Motor neuron (in vitro differentiated cells): ENCODE results near the gene BPIFA3. TPM values are rescaled to one million over a fixed set of nuclear protein-coding genes. Genes with fewer than 3 reads are reported as not detected.
"Not testable (repeated sequence)": the region's sequence is repeated elsewhere in the genome, so short reads cannot be mapped to it uniquely, and the experiment has no call there.

Experiments used
- ATAC-seq, 8 experiments: fragments of 200-7000 bp; cut with Tn5 transposase; replicated peaks in 6 of 8; 2 replicates each; pipeline ENCODE4 v1.8.0; 2021; ENCODE audit warnings: mild to moderate bottlenecking in 8 of 8, moderate library complexity in 8 of 8
- H3K27ac ChIP-seq, 2 donors: fragments of 250-450 bp; sonication (Bioruptor Pico); 2 replicates each; pipeline ENCODE4 v1.9.0; 2021; ENCODE audit warnings: antibody characterized with exemption in 2 of 2, mild to moderate bottlenecking in 2 of 2, moderate library complexity in 1 of 2
- H3K4me1 ChIP-seq, 2 donors: fragments of 250-450 bp; sonication (Bioruptor Pico); replicated peaks in 1 of 2; 2 replicates each; pipeline ENCODE4 v1.6.1; 2021; ENCODE audit warnings: antibody characterized with exemption in 2 of 2, mild to moderate bottlenecking in 2 of 2, moderate library complexity in 1 of 2
- H3K4me3 ChIP-seq, 5 donors: fragments of 250-450 bp; sonication (Bioruptor Pico); 2 replicates each; pipeline ENCODE4 v1.9.0; 2021; ENCODE audit warnings: antibody characterized with exemption in 5 of 5, mild to moderate bottlenecking in 5 of 5, moderate library complexity in 4 of 5
- WGBS, 10 experiments: fragments of 450-650 bp; shearing (Covaris generic); methylation state at CpG; one replicate each; pipeline ENCODE4 v1.0.0; 2022; 5-methylcytosine and 5-hydroxymethylcytosine counted together
- in situ Hi-C, 9 experiments: fragments of 400-800 bp; cut with MboI; loops; one replicate each; pipeline ENCODE4 v1.15.0; 2021; ENCODE audit warnings: low sequenced_read_pairs in 9 of 9, low pct_unique_long_range_greater_than_20kb in 2 of 9; ENCODE audit not compliant: unreplicated experiment in 9 of 9
- total RNA-seq, 8 experiments: library from RNA; unstranded; fragments of 300-600 nt; gene quantifications; 2 replicates each; pipeline versions ENCODE4 v1.2.3 to v1.2.4, GENCODE V29; 2022

Gene BPIFA3
- total RNA-seq = under 1 TPM in 5 of 8 experiments, not detected in 3; 0.09 to 0.66 (median 0.21) TPM

- Histone ChIP-seq H3K27ac (no peak within 1 kb of the TSS), H3K4me1 (no peaks in the 10 kb centered on the region), H3K4me3 (no peak within 1 kb of the TSS)
- ATAC-seq = no peak
- in situ Hi-C loops = no loop called here
- 0 to 83% (median 53%) methylated on average over 1 to 2 of the region's 2 CpGs; no CpG with 5 or more reads in 4 of the 10 experiments for WGBS, 10 experiments
Measured at GRCh38 chr20:33217052-33217451, at the start of gene BPIFA3. Gene BPIFA3, plus strand, starts transcription at chr20:33217352. Its CDS starts 185 bp downstream, at chr20:33217537.

GRCh38 chr20:33167859-33168258, 49.3 kb upstream of the BPIFA3 start, which contains the start of gene BPIFA2:
Gene BPIFA2, plus strand, starts transcription at chr20:33168159. Its CDS starts 987 bp downstream, at chr20:33169146.
- in situ Hi-C loops = no loop called here
- WGBS, 10 experiments = 40 to 100% (median 73%) methylated on average over 1 to 6 of the region's 8 CpGs; no CpG with 5 or more reads in 4 of the 10 experiments
- ATAC-seq = no peak
- Histone ChIP-seq H3K4me3 (no peak within 1 kb of the TSS), H3K4me1 (no peaks in the 10 kb centered on the region), H3K27ac (no peak within 1 kb of the TSS)

- in situ Hi-C loops = no loop called here
- H3K4me3 ChIP-seq = no peak overlapping the region
- 0 to 83% (median 49%) methylated on average over 4 to 7 of the region's 8 CpGs for WGBS, 10 experiments
Measured at GRCh38 chr20:33169176-33169794, 47.9 kb upstream of the BPIFA3 start.

GRCh38 chr20:33172781-33173180, 44.4 kb upstream of the BPIFA3 start:
- WGBS, 10 experiments = 0 to 93% (median 68%) methylated on average over 1 to 7 of the region's 7 CpGs; no CpG with 5 or more reads in 1 of the 10 experiments
- no peak for ATAC-seq
- no peaks in the 10 kb centered on the region for H3K4me1 ChIP-seq
- in situ Hi-C loops = no loop called here
- no peak overlapping the region for H3K4me3 ChIP-seq
- H3K27ac ChIP-seq = no peak overlapping the region

More at GRCh38 chr20:33169176-33169794, 47.9 kb upstream of the BPIFA3 start:
- no peak for ATAC-seq
- no peaks in the 10 kb centered on the region for H3K4me1 ChIP-seq
- no peak overlapping the region for H3K27ac ChIP-seq

- no peak overlapping the region for H3K27ac ChIP-seq
- in situ Hi-C loops = no loop called here
- H3K4me3 ChIP-seq = no peak overlapping the region
- no peaks in the 10 kb centered on the region for H3K4me1 ChIP-seq
- ATAC-seq = no peak
- 38 to 70% (median 53%) methylated on average over 1 to 3 of the region's 3 CpGs; no CpG with 5 or more reads in 6 of the 10 experiments for WGBS, 10 experiments
Measured at GRCh38 chr20:33175123-33175522, 42.0 kb upstream of the BPIFA3 start.

- Histone ChIP-seq H3K27ac (no peak overlapping the region), H3K4me1 (no peaks in the 10 kb centered on the region), H3K4me3 (no peak overlapping the region)
- in situ Hi-C loops = no loop called here
- WGBS, 10 experiments = 0 to 94% (median 33%) methylated on average over 1 to 3 of the region's 3 CpGs; no CpG with 5 or more reads in 1 of the 10 experiments
- ATAC-seq = peak in 2 of 8 experiments; percentile 41 to 42
Measured at GRCh38 chr20:33176101-33176500, 41.1 kb upstream of the BPIFA3 start.

- Histone ChIP-seq H3K4me3 (no peak overlapping the region), H3K4me1 (no peaks in the 10 kb centered on the region), H3K27ac (no peak overlapping the region)
- ATAC-seq = no peak
- in situ Hi-C loops = no loop called here
- WGBS, 10 experiments = 28 to 73% (median 58%) methylated on average over 2 to 9 of the region's 9 CpGs; no CpG with 5 or more reads in 4 of the 10 experiments
Measured at GRCh38 chr20:33177866-33178265, 39.3 kb upstream of the BPIFA3 start.

- ATAC-seq = peak in 1 of 8 experiments; percentile 47
- Histone ChIP-seq H3K4me3 (no peak overlapping the region), H3K4me1 (no peaks in the 10 kb centered on the region), H3K27ac (no peak overlapping the region)
- in situ Hi-C loops = no loop called here
- WGBS, 10 experiments = 0 to 100% (median 59%) methylated on average over 1 to 4 of the region's 6 CpGs; no CpG with 5 or more reads in 2 of the 10 experiments
Measured at GRCh38 chr20:33178726-33179125, 38.4 kb upstream of the BPIFA3 start.

GRCh38 chr20:33180169-33180568, 37.0 kb upstream of the BPIFA3 start:
- 20 to 100% (median 60%) methylated on average over 1 to 4 of the region's 5 CpGs; no CpG with 5 or more reads in 3 of the 10 experiments for WGBS, 10 experiments
- no peak for ATAC-seq
- H3K27ac ChIP-seq = no peak overlapping the region

GRCh38 chr20:33181482-33182093, 35.6 kb upstream of the BPIFA3 start:
- in situ Hi-C loops = no loop called here
- no peak overlapping the region for H3K27ac ChIP-seq
- H3K4me3 ChIP-seq = no peak overlapping the region
- 20% methylated on average over 1 of the region's 1 CpG; no CpG with 5 or more reads in 9 of the 10 experiments for WGBS, 10 experiments
- no peaks in the 10 kb centered on the region for H3K4me1 ChIP-seq
- ATAC-seq = no peak

More at GRCh38 chr20:33180169-33180568, 37.0 kb upstream of the BPIFA3 start:
- H3K4me3 ChIP-seq = no peak overlapping the region
- in situ Hi-C loops = no loop called here
- H3K4me1 ChIP-seq = no peaks in the 10 kb centered on the region

GRCh38 chr20:33183312-33183711, 33.8 kb upstream of the BPIFA3 start:
- in situ Hi-C loops = no loop called here
- Histone ChIP-seq H3K4me1 (no peaks in the 10 kb centered on the region), H3K4me3 (no peak overlapping the region), H3K27ac (no peak overlapping the region)
- WGBS, 10 experiments = 0 to 80% (median 40%) methylated on average over 1 to 2 of the region's 2 CpGs; no CpG with 5 or more reads in 5 of the 10 experiments
- no peak for ATAC-seq

GRCh38 chr20:33185031-33185590, 32.0 kb upstream of the BPIFA3 start:
- no CpG with 5 or more reads among the region's 40 CpGs for WGBS, 10 experiments
- H3K27ac ChIP-seq, in situ Hi-C loops, H3K4me1 ChIP-seq, ATAC-seq, H3K4me3 ChIP-seq: not testable (repeated sequence)

- WGBS, 10 experiments = 0 to 80% (median 52%) methylated on average over 1 to 3 of the region's 4 CpGs; no CpG with 5 or more reads in 4 of the 10 experiments
- Histone ChIP-seq H3K27ac (no peak overlapping the region), H3K4me3 (no peak overlapping the region), H3K4me1 (no peaks in the 10 kb centered on the region)
- no peak for ATAC-seq
- in situ Hi-C loops = no loop called here
Measured at GRCh38 chr20:33187491-33187890, 29.7 kb upstream of the BPIFA3 start.
